MM.1S (cell line): Measurements from ENCODE around the gene BIRC5.

Experiments used
- DNase-seq: peaks from one replicate; pipeline ENCODE4 v3.0.0-alpha.2; 2015
- H2AFZ ChIP-seq: fragments of 300-600 bp; sonication (generic); 2 replicates; pipeline ENCODE4 v1.6.0; 2016; ENCODE audit warnings: antibody characterized with exemption, low read length
- H3F3A ChIP-seq: fragments of 300-600 bp; sonication (generic); 2 replicates; pipeline ENCODE4 v1.6.1; 2016; ENCODE audit warnings: mild to moderate bottlenecking, antibody characterized with exemption, low read length, moderate library complexity, mixed read lengths; ENCODE audit not compliant: insufficient read depth
- H3K27ac ChIP-seq: fragments of 300-600 bp; sonication (generic); 2 replicates; pipeline ENCODE4 v1.5.1; 2016; ENCODE audit warnings: mild to moderate bottlenecking, low read length
- H3K27me3 ChIP-seq: fragments of 300-600 bp; sonication (generic); replicated peaks from 2 replicates; pipeline ENCODE4 v1.6.0; 2016; ENCODE audit warnings: low read length; ENCODE audit not compliant: insufficient read depth
- H3K36me3 ChIP-seq: fragments of 300-600 bp; sonication (generic); replicated peaks from 2 replicates; pipeline ENCODE4 v1.6.1; 2016; ENCODE audit warnings: mild to moderate bottlenecking, low read length, mixed read lengths; ENCODE audit not compliant: insufficient read depth
- H3K4me1 ChIP-seq: fragments of 300-600 bp; sonication (generic); 2 replicates; pipeline ENCODE4 v1.6.1; 2016; ENCODE audit warnings: low read length, mixed read lengths
- H3K4me2 ChIP-seq: fragments of 300-600 bp; sonication (generic); 2 replicates; pipeline ENCODE4 v1.6.0; 2016; ENCODE audit warnings: low read depth, low read length
- H3K4me3 ChIP-seq: fragments of 300-600 bp; sonication (generic); 2 replicates; pipeline ENCODE4 v1.5.1; 2016; ENCODE audit warnings: low read length, mixed read lengths
- H3K79me2 ChIP-seq: fragments of 300-600 bp; sonication (generic); 2 replicates; pipeline ENCODE4 v1.6.1; 2016; ENCODE audit warnings: mixed run types, low read length, mixed read lengths
- H3K9ac ChIP-seq: fragments of 300-600 bp; sonication (generic); 2 replicates; pipeline ENCODE4 v1.6.1; 2016; ENCODE audit warnings: low read length, mixed read lengths
- H3K9me2 ChIP-seq: fragments of 300-600 bp; sonication (generic); replicated peaks from 2 replicates; pipeline ENCODE4 v1.6.1; 2016; ENCODE audit warnings: mild to moderate bottlenecking, low read length, mixed read lengths; ENCODE audit not compliant: insufficient read depth
- H3K9me3 ChIP-seq: fragments of 300-600 bp; sonication (generic); replicated peaks from 2 replicates; pipeline ENCODE4 v1.6.1; 2016; ENCODE audit warnings: mild to moderate bottlenecking, low read length, mixed read lengths; ENCODE audit not compliant: insufficient read depth
- H4K20me1 ChIP-seq: fragments of 300-600 bp; sonication (generic); 2 replicates; pipeline ENCODE4 v1.6.1; 2016; ENCODE audit warnings: mild to moderate bottlenecking, low read length, moderate library complexity, mixed read lengths; ENCODE audit not compliant: insufficient read depth
- CTCF ChIP-seq: fragments of 300-600 bp; sonication (generic); IDR thresholded peaks from 2 replicates; pipeline ENCODE4 v1.5.1; 2016; ENCODE audit warnings: antibody characterized with exemption, low read length, mixed read lengths
- EZH2 ChIP-seq: fragments of 300-600 bp; sonication (generic); optimal IDR thresholded peaks from 2 replicates; pipeline ENCODE3; 2017; ENCODE audit warnings: low read depth, mild to moderate bottlenecking, antibody characterized with exemption, low read length, mixed read lengths
- EZH2phosphoT487 ChIP-seq: fragments of 300-600 bp; sonication (generic); IDR thresholded peaks from 2 replicates; pipeline ENCODE4 v1.6.1; 2018; ENCODE audit warnings: antibody characterized with exemption, low read length

Gene BIRC5

GRCh38 chr17:78231991-78232858 lies 18.2 kb downstream of the BIRC5 start:
- TF ChIP-seq CTCF (no peak), EZH2 (no peak), EZH2phosphoT487 (no peak)
- H3K4me1 ChIP-seq: no peaks in the 10 kb centered on the region
- DNase-seq: no peak
- no peak overlapping the region for H3K4me2 ChIP-seq
- H3K9ac ChIP-seq: no peak overlapping the region
- H3K79me2 ChIP-seq: no peaks in the 10 kb centered on the region
- no peaks in the 10 kb centered on the region for H3K9me3 ChIP-seq
- no peaks in the 10 kb centered on the region for H3F3A ChIP-seq
- no peak overlapping the region for H2AFZ ChIP-seq
- no peaks in the 10 kb centered on the region for H4K20me1 ChIP-seq
- H3K9me2 ChIP-seq: no peaks in the 10 kb centered on the region
- H3K4me3 ChIP-seq: no peak overlapping the region
- H3K36me3 ChIP-seq: no peaks in the 10 kb centered on the region
- H3K27ac ChIP-seq: no peak overlapping the region
- H3K27me3 ChIP-seq: peaks cover 34% of the 10 kb centered on the region

- no peak overlapping the region for H3K9ac ChIP-seq
- no peaks in the 10 kb centered on the region for H3K36me3 ChIP-seq
- peaks cover 34% of the 10 kb centered on the region for H3K27me3 ChIP-seq
- H3K79me2 ChIP-seq: no peaks in the 10 kb centered on the region
- no peak overlapping the region for H3K4me2 ChIP-seq
- H3K4me3 ChIP-seq: no peak overlapping the region
- H3F3A ChIP-seq: no peaks in the 10 kb centered on the region
- no peaks in the 10 kb centered on the region for H4K20me1 ChIP-seq
- no peak overlapping the region for H3K27ac ChIP-seq
- H3K9me2 ChIP-seq: no peaks in the 10 kb centered on the region
- H2AFZ ChIP-seq: no peak overlapping the region
- no peak for DNase-seq
- H3K4me1 ChIP-seq: no peaks in the 10 kb centered on the region
- TF ChIP-seq EZH2 (no peak), CTCF (no peak), EZH2phosphoT487 (no peak)
- H3K9me3 ChIP-seq: no peaks in the 10 kb centered on the region
Observed at GRCh38 chr17:78232859-78233173, 18.8 kb downstream of the BIRC5 start.

- Histone ChIP-seq H3K4me1 (no peaks in the 10 kb centered on the region), H4K20me1 (no peaks in the 10 kb centered on the region), H3K79me2 (no peaks in the 10 kb centered on the region), H3K4me2 (no peak overlapping the region), H2AFZ (no peak overlapping the region), H3K9me3 (no peaks in the 10 kb centered on the region), H3F3A (no peaks in the 10 kb centered on the region), H3K4me3 (no peak overlapping the region), H3K9ac (no peak overlapping the region), H3K9me2 (no peaks in the 10 kb centered on the region), H3K27me3 (peaks cover 34% of the 10 kb centered on the region), H3K27ac (no peak overlapping the region), H3K36me3 (no peaks in the 10 kb centered on the region)
- TF ChIP-seq EZH2: no peak
- no peak for TF ChIP-seq EZH2phosphoT487
- no peak for TF ChIP-seq CTCF
- no peak for DNase-seq
Observed at GRCh38 chr17:78233678-78234077, 19.6 kb downstream of the BIRC5 start.
